HEK293 (cell line): ENCODE measurements around the gene LRRC37A.
"Not testable (repeated sequence)": the region's sequence is repeated elsewhere in the genome, so short reads cannot be mapped to it uniquely, and the experiment has no call there.

ENCODE experiments used
- BCL11A ChIP-seq: fragments of 450-650 bp; formaldehyde crosslinking; IDR thresholded peaks from 2 replicates; pipeline ENCODE4 v1.5.1; 2016; ENCODE audit warnings: low read depth, missing biosample characterization, missing genetic modification characterization
- SETDB1 ChIP-seq: IDR thresholded peaks from one replicate; pipeline ENCODE4 v1.6.1; 2017; ENCODE audit warnings: mild to moderate bottlenecking, low read length, moderate library complexity, mixed read lengths; ENCODE audit not compliant: insufficient read length
- YY1 ChIP-seq: fragments of 450-650 bp; formaldehyde crosslinking; IDR thresholded peaks from 2 replicates; pipeline ENCODE4 v1.5.1; 2018; ENCODE audit warnings: missing biosample characterization, missing genetic modification characterization
- ZBTB20 ChIP-seq: fragments of 450-650 bp; formaldehyde crosslinking; IDR thresholded peaks from 2 replicates; pipeline ENCODE4 v1.5.1; 2016; ENCODE audit warnings: missing biosample characterization, missing genetic modification characterization
- ZNF133 ChIP-seq: fragments of 450-650 bp; formaldehyde crosslinking; IDR thresholded peaks from 2 replicates; pipeline ENCODE4 v1.5.1; 2016; ENCODE audit warnings: missing biosample characterization, missing genetic modification characterization
- ZNF155 ChIP-seq: fragments of 450-650 bp; formaldehyde crosslinking; IDR thresholded peaks from 2 replicates; pipeline ENCODE4 v1.5.1; 2016; ENCODE audit warnings: missing biosample characterization, missing genetic modification characterization
- ZNF239 ChIP-seq: fragments of 450-650 bp; formaldehyde crosslinking; IDR thresholded peaks from 2 replicates; pipeline ENCODE4 v1.5.1; 2016; ENCODE audit warnings: missing biosample characterization, missing genetic modification characterization
- TF ChIP-seq, protein P1 (sequence below): fragments of 450-650 bp; formaldehyde crosslinking; IDR thresholded peaks from 2 replicates; pipeline ENCODE4 v1.5.1; 2016; ENCODE audit warnings: missing biosample characterization, missing genetic modification characterization
- TF ChIP-seq, protein P2 (sequence below): fragments of 450-650 bp; formaldehyde crosslinking; IDR thresholded peaks from 2 replicates; pipeline ENCODE4 v1.5.1; 2016; ENCODE audit warnings: missing biosample characterization, missing genetic modification characterization
- TF ChIP-seq, protein P3 (sequence below): fragments of 450-650 bp; formaldehyde crosslinking; IDR thresholded peaks from 2 replicates; pipeline ENCODE4 v1.5.1; 2016; ENCODE audit warnings: missing biosample characterization, missing genetic modification characterization
- TF ChIP-seq, protein P4 (sequence below): fragments of 450-650 bp; formaldehyde crosslinking; conservative IDR thresholded peaks from 2 replicates; pipeline ENCODE4 v1.5.1; 2016; ENCODE audit warnings: low read depth, missing biosample characterization, missing genetic modification characterization
- TF ChIP-seq, protein P5 (sequence below): fragments of 450-650 bp; formaldehyde crosslinking; IDR thresholded peaks from 2 replicates; pipeline ENCODE4 v1.5.1; 2016; ENCODE audit warnings: missing biosample characterization, missing genetic modification characterization, borderline replicate concordance

DNA sequence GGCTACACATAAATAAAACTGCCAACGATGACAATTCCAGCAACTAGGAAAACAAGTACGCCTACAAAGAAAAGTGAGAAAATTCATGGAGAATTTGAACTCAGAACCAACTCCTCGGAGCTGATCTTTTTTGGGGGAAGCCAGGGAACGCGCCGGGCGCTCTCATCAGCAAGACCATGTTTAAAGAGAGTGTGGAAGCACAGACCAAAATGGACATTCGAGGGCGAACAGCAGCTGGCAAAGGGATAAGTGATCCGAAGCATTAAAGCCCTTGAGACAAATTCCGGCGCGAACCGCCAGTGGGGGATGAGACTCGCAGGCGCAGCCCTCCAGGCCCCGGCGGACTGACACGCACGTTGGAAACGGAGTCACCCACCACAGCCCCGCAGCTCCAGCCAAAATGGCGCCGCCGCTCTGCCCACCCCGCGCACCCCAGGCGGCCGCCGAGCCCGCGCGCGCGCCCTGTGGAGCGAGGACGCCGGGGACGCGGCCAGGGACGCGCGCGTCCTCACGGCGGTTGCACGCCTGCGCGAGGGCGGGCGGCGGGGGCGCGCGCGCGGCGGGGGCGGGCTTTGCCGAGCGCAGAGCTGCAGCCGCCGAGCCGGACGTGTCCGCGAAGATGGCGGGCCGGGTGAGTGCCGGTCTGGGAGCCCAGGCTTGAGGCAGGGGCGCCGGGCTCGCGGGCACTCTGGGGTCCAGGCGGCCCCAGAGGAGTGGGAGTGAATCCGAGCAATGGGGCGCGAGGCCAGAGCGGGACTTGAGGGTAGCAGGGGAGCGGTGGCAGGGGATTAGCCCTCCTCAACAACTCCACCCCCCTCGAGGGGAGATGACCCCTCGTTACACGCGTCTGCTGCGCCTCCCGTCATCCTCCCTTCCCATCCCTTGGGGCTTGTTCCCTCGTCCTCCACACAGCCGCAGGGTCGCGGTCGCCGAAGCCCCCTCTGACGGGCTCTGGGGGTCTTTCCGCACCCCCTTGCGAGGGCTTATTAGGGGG lies 77.6 kb downstream of the LRRC37A start:
- TF ChIP-seq ZNF133; BCL11A (tag by site-specific recombination); SETDB1; ZBTB20; ZNF239; YY1 (tag by site-specific recombination); ZNF155: not testable (repeated sequence)
- TF ChIP-seq, protein P1, sequence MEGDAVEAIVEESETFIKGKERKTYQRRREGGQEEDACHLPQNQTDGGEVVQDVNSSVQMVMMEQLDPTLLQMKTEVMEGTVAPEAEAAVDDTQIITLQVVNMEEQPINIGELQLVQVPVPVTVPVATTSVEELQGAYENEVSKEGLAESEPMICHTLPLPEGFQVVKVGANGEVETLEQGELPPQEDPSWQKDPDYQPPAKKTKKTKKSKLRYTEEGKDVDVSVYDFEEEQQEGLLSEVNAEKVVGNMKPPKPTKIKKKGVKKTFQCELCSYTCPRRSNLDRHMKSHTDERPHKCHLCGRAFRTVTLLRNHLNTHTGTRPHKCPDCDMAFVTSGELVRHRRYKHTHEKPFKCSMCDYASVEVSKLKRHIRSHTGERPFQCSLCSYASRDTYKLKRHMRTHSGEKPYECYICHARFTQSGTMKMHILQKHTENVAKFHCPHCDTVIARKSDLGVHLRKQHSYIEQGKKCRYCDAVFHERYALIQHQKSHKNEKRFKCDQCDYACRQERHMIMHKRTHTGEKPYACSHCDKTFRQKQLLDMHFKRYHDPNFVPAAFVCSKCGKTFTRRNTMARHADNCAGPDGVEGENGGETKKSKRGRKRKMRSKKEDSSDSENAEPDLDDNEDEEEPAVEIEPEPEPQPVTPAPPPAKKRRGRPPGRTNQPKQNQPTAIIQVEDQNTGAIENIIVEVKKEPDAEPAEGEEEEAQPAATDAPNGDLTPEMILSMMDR (tag by site-specific recombination): not testable (repeated sequence)
- TF ChIP-seq, protein P2, sequence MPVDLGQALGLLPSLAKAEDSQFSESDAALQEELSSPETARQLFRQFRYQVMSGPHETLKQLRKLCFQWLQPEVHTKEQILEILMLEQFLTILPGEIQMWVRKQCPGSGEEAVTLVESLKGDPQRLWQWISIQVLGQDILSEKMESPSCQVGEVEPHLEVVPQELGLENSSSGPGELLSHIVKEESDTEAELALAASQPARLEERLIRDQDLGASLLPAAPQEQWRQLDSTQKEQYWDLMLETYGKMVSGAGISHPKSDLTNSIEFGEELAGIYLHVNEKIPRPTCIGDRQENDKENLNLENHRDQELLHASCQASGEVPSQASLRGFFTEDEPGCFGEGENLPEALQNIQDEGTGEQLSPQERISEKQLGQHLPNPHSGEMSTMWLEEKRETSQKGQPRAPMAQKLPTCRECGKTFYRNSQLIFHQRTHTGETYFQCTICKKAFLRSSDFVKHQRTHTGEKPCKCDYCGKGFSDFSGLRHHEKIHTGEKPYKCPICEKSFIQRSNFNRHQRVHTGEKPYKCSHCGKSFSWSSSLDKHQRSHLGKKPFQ: not testable (repeated sequence)
- TF ChIP-seq, protein P3, sequence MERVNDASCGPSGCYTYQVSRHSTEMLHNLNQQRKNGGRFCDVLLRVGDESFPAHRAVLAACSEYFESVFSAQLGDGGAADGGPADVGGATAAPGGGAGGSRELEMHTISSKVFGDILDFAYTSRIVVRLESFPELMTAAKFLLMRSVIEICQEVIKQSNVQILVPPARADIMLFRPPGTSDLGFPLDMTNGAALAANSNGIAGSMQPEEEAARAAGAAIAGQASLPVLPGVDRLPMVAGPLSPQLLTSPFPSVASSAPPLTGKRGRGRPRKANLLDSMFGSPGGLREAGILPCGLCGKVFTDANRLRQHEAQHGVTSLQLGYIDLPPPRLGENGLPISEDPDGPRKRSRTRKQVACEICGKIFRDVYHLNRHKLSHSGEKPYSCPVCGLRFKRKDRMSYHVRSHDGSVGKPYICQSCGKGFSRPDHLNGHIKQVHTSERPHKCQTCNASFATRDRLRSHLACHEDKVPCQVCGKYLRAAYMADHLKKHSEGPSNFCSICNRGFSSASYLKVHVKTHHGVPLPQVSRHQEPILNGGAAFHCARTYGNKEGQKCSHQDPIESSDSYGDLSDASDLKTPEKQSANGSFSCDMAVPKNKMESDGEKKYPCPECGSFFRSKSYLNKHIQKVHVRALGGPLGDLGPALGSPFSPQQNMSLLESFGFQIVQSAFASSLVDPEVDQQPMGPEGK (tag by site-specific recombination): not testable (repeated sequence)
- TF ChIP-seq, protein P4, sequence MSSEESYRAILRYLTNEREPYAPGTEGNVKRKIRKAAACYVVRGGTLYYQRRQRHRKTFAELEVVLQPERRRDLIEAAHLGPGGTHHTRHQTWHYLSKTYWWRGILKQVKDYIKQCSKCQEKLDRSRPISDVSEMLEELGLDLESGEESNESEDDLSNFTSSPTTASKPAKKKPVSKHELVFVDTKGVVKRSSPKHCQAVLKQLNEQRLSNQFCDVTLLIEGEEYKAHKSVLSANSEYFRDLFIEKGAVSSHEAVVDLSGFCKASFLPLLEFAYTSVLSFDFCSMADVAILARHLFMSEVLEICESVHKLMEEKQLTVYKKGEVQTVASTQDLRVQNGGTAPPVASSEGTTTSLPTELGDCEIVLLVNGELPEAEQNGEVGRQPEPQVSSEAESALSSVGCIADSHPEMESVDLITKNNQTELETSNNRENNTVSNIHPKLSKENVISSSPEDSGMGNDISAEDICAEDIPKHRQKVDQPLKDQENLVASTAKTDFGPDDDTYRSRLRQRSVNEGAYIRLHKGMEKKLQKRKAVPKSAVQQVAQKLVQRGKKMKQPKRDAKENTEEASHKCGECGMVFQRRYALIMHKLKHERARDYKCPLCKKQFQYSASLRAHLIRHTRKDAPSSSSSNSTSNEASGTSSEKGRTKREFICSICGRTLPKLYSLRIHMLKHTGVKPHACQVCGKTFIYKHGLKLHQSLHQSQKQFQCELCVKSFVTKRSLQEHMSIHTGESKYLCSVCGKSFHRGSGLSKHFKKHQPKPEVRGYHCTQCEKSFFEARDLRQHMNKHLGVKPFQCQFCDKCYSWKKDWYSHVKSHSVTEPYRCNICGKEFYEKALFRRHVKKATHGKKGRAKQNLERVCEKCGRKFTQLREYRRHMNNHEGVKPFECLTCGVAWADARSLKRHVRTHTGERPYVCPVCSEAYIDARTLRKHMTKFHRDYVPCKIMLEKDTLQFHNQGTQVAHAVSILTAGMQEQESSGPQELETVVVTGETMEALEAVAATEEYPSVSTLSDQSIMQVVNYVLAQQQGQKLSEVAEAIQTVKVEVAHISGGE: not testable (repeated sequence)
- TF ChIP-seq, protein P5, sequence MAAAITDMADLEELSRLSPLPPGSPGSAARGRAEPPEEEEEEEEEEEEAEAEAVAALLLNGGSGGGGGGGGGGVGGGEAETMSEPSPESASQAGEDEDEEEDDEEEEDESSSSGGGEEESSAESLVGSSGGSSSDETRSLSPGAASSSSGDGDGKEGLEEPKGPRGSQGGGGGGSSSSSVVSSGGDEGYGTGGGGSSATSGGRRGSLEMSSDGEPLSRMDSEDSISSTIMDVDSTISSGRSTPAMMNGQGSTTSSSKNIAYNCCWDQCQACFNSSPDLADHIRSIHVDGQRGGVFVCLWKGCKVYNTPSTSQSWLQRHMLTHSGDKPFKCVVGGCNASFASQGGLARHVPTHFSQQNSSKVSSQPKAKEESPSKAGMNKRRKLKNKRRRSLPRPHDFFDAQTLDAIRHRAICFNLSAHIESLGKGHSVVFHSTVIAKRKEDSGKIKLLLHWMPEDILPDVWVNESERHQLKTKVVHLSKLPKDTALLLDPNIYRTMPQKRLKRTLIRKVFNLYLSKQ (tag by site-specific recombination): not testable (repeated sequence)
